Esophagus muscularis mucosa (tissue), 4 donors: ENCODE measurements around the gene SNTB2. TPM values are rescaled to one million over a fixed set of nuclear protein-coding genes. Genes with fewer than 3 reads are reported as not detected.

Source experiments
- DNase-seq: peaks from one replicate; pipeline ENCODE4 v3.0.0-alpha.2; 2017; ENCODE audit errors: extremely low spot score
- H3K27ac ChIP-seq, 4 donors: fragments of 200-600 bp; sonication (generic); replicated peaks in 1 of 4; 1 replicate in 3 of 4; 2 replicates in 1 of 4; pipeline ENCODE4 v1.5.1; 2016 to 2019; ENCODE audit warnings: mild to moderate bottlenecking in 1 of 4
- H3K27me3 ChIP-seq, 4 donors: fragments of 200-600 bp; sonication (generic); one replicate each; pipeline versions ENCODE4 v1.5.1 to v1.6.0; 2016 to 2019
- H3K36me3 ChIP-seq, 4 donors: fragments of 200-600 bp; sonication (generic); one replicate each; pipeline ENCODE4 v1.5.1; 2016 to 2019
- H3K4me1 ChIP-seq, 4 donors: fragments of 200-600 bp; sonication (generic); one replicate each; pipeline ENCODE4 v1.5.1; 2016 to 2019
- H3K4me3 ChIP-seq, 4 donors: fragments of 200-600 bp; sonication (generic); 1 replicate in 2 of 4; 2 replicates in 2 of 4; pipeline ENCODE4 v1.5.1; 2016 to 2019; ENCODE audit warnings: mild to moderate bottlenecking in 4 of 4, moderate library complexity in 1 of 4
- H3K9me3 ChIP-seq, 4 donors: fragments of 200-600 bp; sonication (generic); 1 replicate in 3 of 4; 2 replicates in 1 of 4; pipeline ENCODE4 v1.5.1; 2016 to 2019
- CTCF ChIP-seq, 3 experiments: fragments of 200-600 bp in 2 of 3; fragments of 450-650 bp in 1 of 3; sonication (generic) in 2 of 3; IDR thresholded peaks; one replicate each; pipeline ENCODE4 v1.5.1; 2017 to 2019; ENCODE audit warnings: antibody characterized with exemption in 3 of 3, mild to moderate bottlenecking in 2 of 3, moderate library complexity in 1 of 3
- EP300 ChIP-seq: sonication (generic); formaldehyde crosslinking; IDR thresholded peaks from one replicate; pipeline ENCODE4 v1.6.1; 2017; ENCODE audit warnings: antibody characterized with exemption
- POLR2A ChIP-seq: fragments of 450-650 bp; IDR thresholded peaks from one replicate; pipeline ENCODE4 v1.6.1; 2017; ENCODE audit warnings: antibody characterized with exemption, moderate library complexity, mild to moderate bottlenecking, low read depth
- POLR2AphosphoS5 ChIP-seq, 2 donors: sonication (generic); formaldehyde crosslinking; IDR thresholded peaks; one replicate each; pipeline ENCODE4 v1.6.1; 2017; ENCODE audit warnings: antibody characterized with exemption in 2 of 2
- WGBS: methylation state at CpG from one replicate; pipeline ENCODE4 v1.1.5; 2018; 5-methylcytosine and 5-hydroxymethylcytosine counted together
- intact Hi-C: fragments of 100-400 bp; cut with DNase I; formaldehyde crosslinking; loops from one replicate; pipeline ENCODE4 v1.15.1; 2023
- total RNA-seq, 4 donors: library from RNA; depleted of rRNA; stranded (reverse); fragments of >200 nt; gene quantifications; one replicate each; pipeline versions ENCODE4 v1.1.0 to v1.2.1, GENCODE V29; 2016

SNTB2 gene
- total RNA-seq, 4 donors from 2014 or later, result 36.1 to 73.4 (median 54.8) TPM

GRCh38 chr16:69201291-69201690 lies 14.3 kb downstream of the SNTB2 start:
- no peaks in the 10 kb centered on the region for H3K27me3 ChIP-seq
- no peaks in the 10 kb centered on the region for H3K9me3 ChIP-seq
- TF ChIP-seq POLR2AphosphoS5 (IDR thresholded peaks at IDR 0.05) (no peak), POLR2A (no peak), CTCF (IDR thresholded peaks at IDR 0.05) (no peak), EP300 (no peak)
- DNase-seq, result no peak
- whole genome bisulfite sequencing, result 53% methylated on average over 2 of the region's 2 CpGs
- H3K27ac ChIP-seq, result no peak overlapping the region
- no peaks in the 10 kb centered on the region for H3K36me3 ChIP-seq
- peaks cover 6 to 84% (median 61%) of the 10 kb centered on the region in 4 donors for H3K4me1 ChIP-seq
- intact Hi-C loops, result no loop called here
- no peak overlapping the region for H3K4me3 ChIP-seq

- TF ChIP-seq POLR2A (no peak), CTCF (IDR thresholded peaks at IDR 0.05) (no peak), EP300 (no peak), POLR2AphosphoS5 (IDR thresholded peaks at IDR 0.05) (no peak)
- no peak for DNase-seq
- Histone ChIP-seq H3K9me3 (no peaks in the 10 kb centered on the region), H3K27me3 (no peaks in the 10 kb centered on the region), H3K4me3 (no peak overlapping the region), H3K4me1 (peaks cover 6 to 79% (median 57%) of the 10 kb centered on the region in 4 donors), H3K27ac (peak overlapping the region; percentile 9 to 18 (median 15)), H3K36me3 (no peaks in the 10 kb centered on the region)
- intact Hi-C loops, result no loop called here
- 50% methylated on average over 2 of the region's 2 CpGs for WGBS
Observed at GRCh38 chr16:69201787-69202186, 14.8 kb downstream of the SNTB2 start.

GRCh38 chr16:69204172-69204571 lies 17.2 kb downstream of the SNTB2 start:
- peaks cover 6 to 57% (median 41%) of the 10 kb centered on the region in 4 donors for H3K4me1 ChIP-seq
- no peak for TF ChIP-seq EP300
- no peak for TF ChIP-seq POLR2A
- TF ChIP-seq POLR2AphosphoS5 (IDR thresholded peaks at IDR 0.05), result no peak
- TF ChIP-seq CTCF (IDR thresholded peaks at IDR 0.05), result no peak
- H3K27me3 ChIP-seq, result no peaks in the 10 kb centered on the region
- intact Hi-C loops, result no loop called here
- peak overlapping the region in 3 of 4 donors; percentile 8 to 33 (median 21) for H3K27ac ChIP-seq
- DNase-seq, result no peak
- H3K36me3 ChIP-seq, result no peaks in the 10 kb centered on the region
- no peak overlapping the region for H3K4me3 ChIP-seq
- no peaks in the 10 kb centered on the region for H3K9me3 ChIP-seq

- Histone ChIP-seq H3K4me3 (no peak overlapping the region), H3K27me3 (no peaks in the 10 kb centered on the region), H3K36me3 (no peaks in the 10 kb centered on the region), H3K4me1 (peaks cover 1 to 17% (median 13%) of the 10 kb centered on the region in 4 donors), H3K27ac (no peak overlapping the region), H3K9me3 (no peaks in the 10 kb centered on the region)
- 95% methylated on average over 4 of the region's 4 CpGs for WGBS
- TF ChIP-seq POLR2A (no peak), EP300 (no peak), POLR2AphosphoS5 (IDR thresholded peaks at IDR 0.05) (no peak), CTCF (IDR thresholded peaks at IDR 0.05) (no peak)
- intact Hi-C loops, result no loop called here
- no peak for DNase-seq
Observed at GRCh38 chr16:69209735-69210134, 22.8 kb downstream of the SNTB2 start.

- intact Hi-C loops, result no loop called here
- TF ChIP-seq POLR2A (no peak), POLR2AphosphoS5 (IDR thresholded peaks at IDR 0.05) (no peak), CTCF (IDR thresholded peaks at IDR 0.05) (no peak)
- DNase-seq, result no peak
- H3K4me3 ChIP-seq, result no peak overlapping the region
- peaks cover 2 to 44% (median 37%) of the 10 kb centered on the region in 4 donors for H3K4me1 ChIP-seq
- no peaks in the 10 kb centered on the region for H3K27me3 ChIP-seq
- H3K27ac ChIP-seq, result no peak overlapping the region
- 70% methylated on average over 1 of the region's 1 CpG for WGBS
- H3K9me3 ChIP-seq, result no peaks in the 10 kb centered on the region
- H3K36me3 ChIP-seq, result no peaks in the 10 kb centered on the region
Observed at GRCh38 chr16:69217433-69217832, 30.5 kb downstream of the SNTB2 start.
